Measurements from ENCODE around the gene NEU4. TPM values are rescaled to one million over a fixed set of nuclear protein-coding genes. Genes with fewer than 3 reads are reported as not detected.
A peak's percentile ranks its signal among the peaks of the same experiment; 100 is the strongest.
"Not testable (repeated sequence)": the region's sequence is repeated elsewhere in the genome, so short reads cannot be mapped to it uniquely, and the experiment has no call there.

Gene NEU4
- total RNA-seq, 1 donor from 2014 or later = 0.13 TPM

GRCh38 chr2:241799522-241800197, 9.3 kb upstream of the NEU4 start:
- no peak for DNase-seq (ENCODE audit: low read depth in 2 of 2)

GRCh38 chr2:241800198-241800903, 8.6 kb upstream of the NEU4 start:
- DNase-seq (ENCODE audit: low read depth in 2 of 2) = not testable (repeated sequence)

GRCh38 chr2:241801611-241802420, 7.2 kb upstream of the NEU4 start:
- no peak for DNase-seq (ENCODE audit: low read depth in 2 of 2)

- DNase-seq (ENCODE audit: low read depth in 2 of 2) = no peak
These were observed 6.3 kb upstream of the NEU4 start for GRCh38 chr2:241802421-241803318.

- peak in 1 of 2 donors; percentile 41 for DNase-seq (ENCODE audit: low read depth in 2 of 2)
These were observed 5.3 kb upstream of the NEU4 start for GRCh38 chr2:241803387-241804325.

- DNase-seq (ENCODE audit: low read depth in 2 of 2) = no peak
These were observed 4.4 kb upstream of the NEU4 start for GRCh38 chr2:241804326-241805229.

GRCh38 chr2:241806217-241806616, 2.8 kb upstream of the NEU4 start:
- DNase-seq (ENCODE audit: low read depth in 2 of 2) = not testable (repeated sequence)

GRCh38 chr2:241808051-241808720, 807 bp upstream of the NEU4 start:
- no peak for DNase-seq (ENCODE audit: low read depth in 2 of 2)

- DNase-seq (ENCODE audit: low read depth in 2 of 2) = no peak
These were observed 652 bp downstream of the NEU4 start for GRCh38 chr2:241809383-241810306.

- no peak for DNase-seq (ENCODE audit: low read depth in 2 of 2)
These were observed 1.6 kb downstream of the NEU4 start for GRCh38 chr2:241810307-241811200.

GRCh38 chr2:241811201-241811951, 2.4 kb downstream of the NEU4 start:
- no peak for DNase-seq (ENCODE audit: low read depth in 2 of 2)

GRCh38 chr2:241811952-241812729, 3.1 kb downstream of the NEU4 start:
- DNase-seq (ENCODE audit: low read depth in 2 of 2) = no peak

GRCh38 chr2:241812730-241813643, 4.0 kb downstream of the NEU4 start:
- DNase-seq (ENCODE audit: low read depth in 2 of 2) = no peak

Measured in dermis microvascular lymphatic vessel endothelial cell (primary cell).